ENCODE data around the gene KMT2E. TPM values are rescaled to one million over a fixed set of nuclear protein-coding genes. Genes with fewer than 3 reads are reported as not detected.
"Not testable (repeated sequence)": the region's sequence is repeated elsewhere in the genome, so short reads cannot be mapped to it uniquely, and the experiment has no call there.

KMT2E gene
- total RNA-seq, 4 donors from 2014 or later = 90.6 to 187 (median 112) TPM

GRCh38 chr7:104973227-104973626 is 40.8 kb upstream of the KMT2E start:
- Histone ChIP-seq H3K27me3 (no peaks in the 10 kb centered on the region), H3K36me3 (no peaks in the 10 kb centered on the region), H3K4me1 (peaks cover 22 to 90% (median 53%) of the 10 kb centered on the region in 3 donors), H3K9me3 (no peaks in the 10 kb centered on the region), H3K27ac (peak overlapping the region; percentile 12 to 83 (median 68)), H3K4me3 (no peak overlapping the region)
- no peak for ATAC-seq
- TF ChIP-seq POLR2AphosphoS5 (IDR thresholded peaks at IDR 0.05) (no peak), CTCF (IDR thresholded peaks at IDR 0.05) (no peak), POLR2A (IDR thresholded peaks at IDR 0.05) (no peak), EP300 (IDR thresholded peaks at IDR 0.05) (no peak)
- 60 to 80% methylated on average over 1 to 2 of the region's 2 CpGs for WGBS, 2 donors (ENCODE audit: low coverage in 1 of 2)

GRCh38 chr7:104973909-104974415 is 40.0 kb upstream of the KMT2E start:
- H3K27ac ChIP-seq = peak overlapping the region; percentile 12 to 83 (median 68)
- no peaks in the 10 kb centered on the region for H3K27me3 ChIP-seq
- no peaks in the 10 kb centered on the region for H3K9me3 ChIP-seq
- no peaks in the 10 kb centered on the region for H3K36me3 ChIP-seq
- 25 to 56% methylated on average over 2 to 3 of the region's 3 CpGs for WGBS, 2 donors (ENCODE audit: low coverage in 1 of 2)
- H3K4me1 ChIP-seq = peaks cover 29 to 90% (median 60%) of the 10 kb centered on the region in 3 donors
- TF ChIP-seq POLR2A (IDR thresholded peaks at IDR 0.05) = no peak
- TF ChIP-seq POLR2AphosphoS5 (IDR thresholded peaks at IDR 0.05) = no peak
- no peak for TF ChIP-seq EP300 (IDR thresholded peaks at IDR 0.05)
- no peak for TF ChIP-seq CTCF (IDR thresholded peaks at IDR 0.05)
- no peak overlapping the region for H3K4me3 ChIP-seq
- peak; percentile 17 for ATAC-seq

GRCh38 chr7:104975553-104975952 is 38.5 kb upstream of the KMT2E start:
- Histone ChIP-seq H3K4me1 (peaks cover 32 to 92% (median 72%) of the 10 kb centered on the region in 3 donors), H3K27ac (peak overlapping the region in 2 of 4 donors; percentile 64 to 97)
- not testable (repeated sequence) for H3K36me3 ChIP-seq, H3K9me3 ChIP-seq, H3K27me3 ChIP-seq, ATAC-seq, H3K4me3 ChIP-seq
- 97 to 99% methylated on average over 5 to 6 of the region's 6 CpGs for WGBS, 2 donors (ENCODE audit: low coverage in 1 of 2)

GRCh38 chr7:104976966-104977636 is 36.9 kb upstream of the KMT2E start:
- TF ChIP-seq EP300 (IDR thresholded peaks at IDR 0.05) (no peak), POLR2AphosphoS5 (IDR thresholded peaks at IDR 0.05) (no peak), POLR2A (IDR thresholded peaks at IDR 0.05) (no peak), CTCF (IDR thresholded peaks at IDR 0.05) (no peak)
- H3K4me1 ChIP-seq = peaks cover 27 to 92% (median 58%) of the 10 kb centered on the region in 3 donors
- 19 to 37% methylated on average over 3 of the region's 3 CpGs for WGBS, 2 donors (ENCODE audit: low coverage in 1 of 2)
- H3K27ac ChIP-seq = peak overlapping the region in 3 of 4 donors; percentile 80 to 97 (median 83)
- no peaks in the 10 kb centered on the region for H3K36me3 ChIP-seq
- no peak overlapping the region for H3K4me3 ChIP-seq
- no peak for ATAC-seq
- H3K27me3 ChIP-seq = no peaks in the 10 kb centered on the region
- H3K9me3 ChIP-seq = no peaks in the 10 kb centered on the region

- no peak overlapping the region for H3K4me3 ChIP-seq
- peaks cover 36 to 93% (median 53%) of the 10 kb centered on the region in 3 donors for H3K4me1 ChIP-seq
- 0 to 5% methylated on average over 1 of the region's 1 CpG for WGBS, 2 donors (ENCODE audit: low coverage in 1 of 2)
These were observed 35.5 kb upstream of the KMT2E start for GRCh38 chr7:104978460-104978859.

More at GRCh38 chr7:104978460-104978859, 35.5 kb upstream of the KMT2E start:
- no peak for ATAC-seq
- Histone ChIP-seq H3K9me3 (no peaks in the 10 kb centered on the region), H3K27me3 (no peaks in the 10 kb centered on the region), H3K27ac (peak overlapping the region in 3 of 4 donors; percentile 80 to 97 (median 83)), H3K36me3 (no peaks in the 10 kb centered on the region)
- TF ChIP-seq EP300 (IDR thresholded peaks at IDR 0.05) = no peak
